ENCODE data around the gene PODN.

PODN gene

GRCh38 chr1:53114581-53115400, 52.8 kb downstream of the PODN start:
- DNase-seq (ENCODE audit: low read depth in 2 of 2) = no peak

- DNase-seq (ENCODE audit: low read depth in 2 of 2) = no peak
Measured at GRCh38 chr1:53115403-53116306, 53.6 kb downstream of the PODN start.

- no peak for DNase-seq (ENCODE audit: low read depth in 2 of 2)
Measured at GRCh38 chr1:53116307-53116810, 54.3 kb downstream of the PODN start.

- DNase-seq (ENCODE audit: low read depth in 2 of 2) = no peak
Measured at GRCh38 chr1:53116933-53117600, 55.1 kb downstream of the PODN start.

- DNase-seq (ENCODE audit: low read depth in 2 of 2) = no peak
Measured at GRCh38 chr1:53117836-53118235, 55.8 kb downstream of the PODN start.

GRCh38 chr1:53120659-53121058, 58.6 kb downstream of the PODN start:
- DNase-seq (ENCODE audit: low read depth in 2 of 2) = no peak

- DNase-seq (ENCODE audit: low read depth in 2 of 2) = peak in 1 of 2 donors; percentile 23
Measured at GRCh38 chr1:53121319-53122172, 59.5 kb downstream of the PODN start.

- no peak for DNase-seq (ENCODE audit: low read depth in 2 of 2)
Measured at GRCh38 chr1:53122201-53122885, 60.3 kb downstream of the PODN start.

GRCh38 chr1:53122961-53123413, 61.0 kb downstream of the PODN start:
- DNase-seq (ENCODE audit: low read depth in 2 of 2) = no peak

- DNase-seq (ENCODE audit: low read depth in 2 of 2) = no peak
Measured at GRCh38 chr1:53123453-53124140, 61.6 kb downstream of the PODN start.

GRCh38 chr1:53125122-53125521, 63.1 kb downstream of the PODN start:
- no peak for DNase-seq (ENCODE audit: low read depth in 2 of 2)

GRCh38 chr1:53125623-53126360, 63.8 kb downstream of the PODN start:
- no peak for DNase-seq (ENCODE audit: low read depth in 2 of 2)

GRCh38 chr1:53126495-53126894, 64.5 kb downstream of the PODN start:
- no peak for DNase-seq (ENCODE audit: low read depth in 2 of 2)

- DNase-seq (ENCODE audit: low read depth in 2 of 2) = no peak
Measured at GRCh38 chr1:53127546-53127945, 65.5 kb downstream of the PODN start.

- DNase-seq (ENCODE audit: low read depth in 2 of 2) = no peak
Measured at GRCh38 chr1:53128401-53128800, 66.4 kb downstream of the PODN start.

GRCh38 chr1:53129891-53130597, 68.0 kb downstream of the PODN start:
- no peak for DNase-seq (ENCODE audit: low read depth in 2 of 2)

GRCh38 chr1:53130598-53130877, 68.5 kb downstream of the PODN start:
- DNase-seq (ENCODE audit: low read depth in 2 of 2) = no peak

- no peak for DNase-seq (ENCODE audit: low read depth in 2 of 2)
Measured at GRCh38 chr1:53130878-53131589, 69.0 kb downstream of the PODN start.

Data from stimulated activated CD8-positive, alpha-beta memory T cell treated with anti-CD3 and anti-CD28 coated beads, Interleukin-15, amount 100 ng/mL, for 48 hours (primary cell).